GM12878 (cell line): ENCODE data around the gene UBR3. TPM values are rescaled to one million over a fixed set of nuclear protein-coding genes. Genes with fewer than 3 reads are reported as not detected.
A peak's percentile ranks its signal among the peaks of the same experiment; 100 is the strongest.

Experiments
- ATAC-seq: fragments of 200-7000 bp; cut with Tn5 transposase; 3 replicates; pipeline ENCODE4 v1.9.1; 2020; ENCODE audit warnings: mild to moderate bottlenecking, moderate library complexity
- BruUV-seq: library from RNA; stranded (reverse); fragments of 400-500 nt; replicated peaks from 2 replicates; lab custom pipeline; 2021; lab: Mats Ljungman, UMichigan
- CTCF ChIA-PET: fragments of 300-600 bp; sonication (Branson Sonifier 250); formaldehyde crosslinking; extraction: SDS; loops from one replicate; lab custom pipeline; 2021; ENCODE audit warnings: inconsistent platforms; lab: Yijun Ruan, JAX
- POLR2A ChIA-PET: fragments of 350-600 bp; formaldehyde crosslinking; extraction: SDS; loops from one replicate; lab custom pipeline; 2021; ENCODE audit warnings: inconsistent platforms; lab: Charles Lee
- RAD21 ChIA-PET: fragments of 300-600 bp; sonication (Branson Sonifier 250); formaldehyde crosslinking; loops from one replicate; lab custom pipeline; 2023; ENCODE audit warnings: antibody characterized with exemption; ENCODE audit not compliant: unreplicated experiment; lab: Charles Lee
- SMC1A ChIA-PET: fragments of 300-600 bp; sonication (Branson Sonifier 250); formaldehyde crosslinking; loops from one replicate; lab custom pipeline; 2023; ENCODE audit not compliant: unreplicated experiment, uncharacterized antibody; lab: Charles Lee
- DNase-seq: peaks from one replicate; pipeline ENCODE4 v3.0.0-alpha.2; 2011; ENCODE audit warnings: low read depth, low spot score
- FAIRE-seq: peaks from 3 replicates; lab custom pipeline; 2011; peaks lifted over from hg19 to GRCh38; lab: Jason Lieb, UNC
- H2AFZ ChIP-seq: 2 replicates; pipeline ENCODE4 v1.6.0; 2011; ENCODE audit warnings: low read depth, low read length, control low read depth; ENCODE audit not compliant: control insufficient read depth
- H3K27ac ChIP-seq: 2 replicates; pipeline ENCODE4 v1.5.1; 2011; ENCODE audit warnings: control low read depth; ENCODE audit not compliant: control insufficient read depth, insufficient read depth
- H3K27me3 ChIP-seq, 2 experiments: replicated peaks in 1 of 2; 2 replicates each; pipeline versions ENCODE4 v1.6.0 to v1.6.1; 2011; ENCODE audit warnings: low read length in 1 of 2; ENCODE audit not compliant: control insufficient read depth in 2 of 2, insufficient read depth in 2 of 2
- H3K36me3 ChIP-seq, 2 experiments: 2 replicates each; pipeline ENCODE4 v1.5.1; 2011; ENCODE audit warnings: low read length in 1 of 2; ENCODE audit not compliant: control insufficient read depth in 2 of 2, insufficient read depth in 2 of 2
- H3K4me1 ChIP-seq: 2 replicates; pipeline ENCODE4 v1.6.1; 2011; ENCODE audit warnings: mild to moderate bottlenecking, low read length, moderate library complexity, mixed read lengths; ENCODE audit not compliant: control insufficient read depth, insufficient read depth
- H3K4me2 ChIP-seq: 2 replicates; pipeline ENCODE4 v1.6.0; 2011; ENCODE audit warnings: control low read depth; ENCODE audit not compliant: control insufficient read depth, insufficient read depth
- H3K4me3 ChIP-seq: fragments of 200-600 bp; sonication (generic); 2 replicates; pipeline ENCODE4 v1.5.1; 2016
- H3K79me2 ChIP-seq: 2 replicates; pipeline ENCODE4 v1.6.0; 2011; ENCODE audit warnings: low read length; ENCODE audit not compliant: control insufficient read depth, insufficient read depth
- H3K9ac ChIP-seq: 2 replicates; pipeline ENCODE4 v1.8.0; 2011; ENCODE audit warnings: low read length, control low read depth, mixed read lengths; ENCODE audit not compliant: control insufficient read depth, insufficient read depth
- H3K9me3 ChIP-seq: replicated peaks from 3 replicates; pipeline ENCODE4 v1.5.1; 2011; ENCODE audit warnings: mild to moderate bottlenecking, low read length; ENCODE audit not compliant: control insufficient read depth, insufficient read depth
- H4K20me1 ChIP-seq: 2 replicates; pipeline ENCODE4 v1.6.0; 2011; ENCODE audit not compliant: control insufficient read depth, insufficient read depth
- CBX3 ChIP-seq: fragments of 200-600 bp; sonication (generic); IDR thresholded peaks from 2 replicates; pipeline ENCODE4 v1.6.1; 2016; ENCODE audit warnings: low read depth, borderline replicate concordance
- DPF2 ChIP-seq: fragments of 450-650 bp; IDR thresholded peaks from 2 replicates; pipeline ENCODE4 v1.6.1; 2017; ENCODE audit warnings: mild to moderate bottlenecking
- ELK1 ChIP-seq: IDR thresholded peaks from 2 replicates; pipeline ENCODE4 v1.6.1; 2012; ENCODE audit warnings: low read depth, low read length, improper control_type of control experiment
- FOS ChIP-seq: IDR thresholded peaks from 3 replicates; pipeline ENCODE4 v1.6.1; 2011; ENCODE audit warnings: borderline replicate concordance; ENCODE audit not compliant: insufficient read length; ENCODE audit errors: extremely low read depth
- IKZF1 ChIP-seq: fragments of 450-650 bp; conservative IDR thresholded peaks from 2 replicates; pipeline ENCODE4 v1.6.1; 2017; ENCODE audit warnings: antibody characterized with exemption, mild to moderate bottlenecking
- LARP7 ChIP-seq: fragments of 450-650 bp; IDR thresholded peaks from 2 replicates; pipeline ENCODE4 v1.6.1; 2017; ENCODE audit warnings: mild to moderate bottlenecking
- NKRF ChIP-seq: fragments of 450-650 bp; conservative IDR thresholded peaks from 2 replicates; pipeline ENCODE4 v1.6.1; 2017; ENCODE audit warnings: mild to moderate bottlenecking, moderate library complexity
- SKIL ChIP-seq: fragments of 450-650 bp; IDR thresholded peaks from 2 replicates; pipeline ENCODE4 v1.6.1; 2017; ENCODE audit warnings: mild to moderate bottlenecking, low read depth, inconsistent platforms; ENCODE audit not compliant: poor library complexity, severe bottlenecking
- SMARCA5 ChIP-seq: fragments of 450-650 bp; IDR thresholded peaks from 2 replicates; pipeline ENCODE4 v1.6.1; 2017; ENCODE audit warnings: mild to moderate bottlenecking
- TARDBP ChIP-seq: IDR thresholded peaks from 2 replicates; pipeline ENCODE4 v1.6.1; 2016; ENCODE audit warnings: borderline replicate concordance
- ZNF207 ChIP-seq: fragments of 450-650 bp; IDR thresholded peaks from 2 replicates; pipeline ENCODE4 v1.6.1; 2014; ENCODE audit warnings: antibody characterized with exemption, mild to moderate bottlenecking, borderline replicate concordance
- ZNF687 ChIP-seq: fragments of 450-650 bp; IDR thresholded peaks from 2 replicates; pipeline ENCODE4 v1.6.1; 2017; ENCODE audit warnings: mild to moderate bottlenecking, moderate library complexity
- WGBS: methylation state at CpG from one replicate; pipeline ENCODE4 v1.1.6; 2016; ENCODE audit warnings: low lambda C conversion rate; ENCODE audit not compliant: insufficient replicate concordance, insufficient coverage; ENCODE audit errors: missing lambda C conversion rate; 5-methylcytosine and 5-hydroxymethylcytosine counted together
- in situ Hi-C: fragments of 300-500 bp; cut with MboI; formaldehyde crosslinking; loops from 9 replicates; pipeline ENCODE4 v1.14.3; 2018; ENCODE audit warnings: mixed read lengths
- intact Hi-C: fragments of 100-400 bp; cut with micrococcal nuclease; formaldehyde crosslinking; loops from one replicate; pipeline ENCODE4 v1.14.2; 2022; ENCODE audit not compliant: unreplicated experiment
- polyA plus RNA-seq, 11 experiments: library from polyadenylated mRNA; depleted of rRNA in 4 of 11; unstranded in 6 of 11; stranded (reverse) in 5 of 11; fragments of >200 nt; fragmentation: Nextera tagmentation in 4 of 11; fragmentation: Illumina TruSeq in 1 of 11; extraction: Ambion mirVana in 4 of 11; extraction: Trizol in 1 of 11; gene quantifications; 1 replicate in 1 of 11; 2 replicates in 10 of 11; pipeline versions ENCODE4 v1.2.1 to v1.2.3, GENCODE V29; 2011 to 2016; ENCODE audit warnings: inconsistent platforms in 2 of 11, missing spikeins in 2 of 11, low read depth in 1 of 11
- total RNA-seq, 4 experiments: library from RNA; depleted of rRNA in 3 of 4; stranded (reverse); fragments of >200 nt in 3 of 4; fragmentation: Illumina TruSeq in 1 of 4; extraction: Trizol in 1 of 4; gene quantifications; 2 replicates each; pipeline versions ENCODE4 v1.2.1 to v1.2.3, GENCODE V29; 2013 to 2021

The UBR3 gene
- total and polyA plus RNA-seq, 10 of the 15 experiments (the other 5 are each of a cell fraction or from before 2014, with no cell fraction given): 3.8 to 22.9 (median 11.2) TPM

DNA sequence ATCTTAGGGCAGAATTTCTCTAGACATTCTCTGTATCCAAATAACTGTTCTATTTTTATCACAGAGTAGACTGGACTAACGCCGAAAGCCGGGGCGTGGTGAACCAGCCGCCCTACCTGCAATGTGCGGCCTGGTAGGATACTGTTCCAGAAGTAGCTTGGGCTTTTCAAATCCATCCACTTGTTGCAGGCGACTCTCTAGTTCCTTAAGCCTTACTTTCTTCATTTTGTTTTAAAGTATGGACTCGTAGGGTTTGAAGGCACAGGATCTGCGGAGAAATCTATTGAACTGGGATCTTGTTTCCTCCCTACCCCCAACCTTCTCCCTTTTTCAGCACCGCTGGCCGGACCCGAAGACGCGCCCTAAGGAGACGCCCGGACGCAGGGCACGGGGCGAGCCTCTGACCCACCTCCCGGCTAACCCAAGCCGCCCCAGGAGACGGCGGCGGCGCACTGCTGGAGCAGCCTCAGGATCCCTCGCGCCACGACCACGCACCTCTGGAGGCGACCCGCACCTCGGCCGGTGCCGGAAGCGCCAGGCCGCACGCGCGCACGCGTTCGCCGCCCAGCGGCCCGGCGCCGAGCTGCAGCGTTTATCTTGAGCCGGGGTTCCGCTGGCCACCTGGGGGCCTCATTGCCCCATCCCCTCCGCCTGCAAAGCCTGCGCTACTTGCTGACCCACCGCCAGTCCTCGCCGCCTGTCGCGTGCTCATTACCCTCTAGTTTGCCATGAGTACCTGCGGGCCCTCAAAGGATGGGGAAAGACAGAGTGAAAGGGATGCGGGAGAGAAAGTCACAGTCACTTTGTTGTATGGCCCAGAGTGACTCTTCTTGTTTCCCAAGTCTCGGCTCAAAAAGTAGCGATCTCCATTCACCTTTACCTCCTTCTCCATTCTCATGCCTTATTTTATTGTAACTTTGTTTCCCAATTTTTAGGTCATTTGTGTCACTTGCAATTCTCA lies 2.6 kb upstream of the UBR3 start, which contains the start of gene METTL5:
METTL5 (minus strand) TSS at position 533 of the 961 bp plus-strand sequence; CDS start at position 225, 308 bp downstream.
- no peaks in the 10 kb centered on the region for H3K9me3 ChIP-seq
- RAD21 ChIA-PET: interaction anchor here (0.5 to 1.8 kb wide), 8 partner anchors 11 to 107 kb away, joined by 3 to 11 read pairs (median 4); partner anchors contain the start of gene SSB
- DNase-seq (peak; percentile 20), FAIRE-seq (no peak), ATAC-seq (peak; percentile 81)
- H3K36me3 ChIP-seq: 0 out of 4 replicates have a peak, but pooled peaks cover 0 to 3% of the 10 kb centered on the region in 2 experiments
- H3K79me2 ChIP-seq: peaks cover 46% of the 10 kb centered on the region
- peak within 1 kb of the TSS; percentile 62 for H3K27ac ChIP-seq
- H2AFZ ChIP-seq: peak within 1 kb of the TSS; percentile 93
- peak within 1 kb of the TSS; percentile 81 for H3K4me3 ChIP-seq
- in situ Hi-C loops (no loop called here), intact Hi-C loops (loop anchor here (1.0 to 10.0 kb wide), 2 partner anchors 104 to 400 kb away; no protein-coding TSS in a partner anchor)
- SMC1A ChIA-PET: interaction anchor here (0.6 to 1.9 kb wide), 10 partner anchors 9 to 256 kb away, joined by 3 to 8 read pairs (median 4); no protein-coding TSS in a partner anchor
- H3K4me2 ChIP-seq: peak within 1 kb of the TSS; percentile 94
- H3K27me3 ChIP-seq: no peaks in the 10 kb centered on the region
- H3K9ac ChIP-seq: peak within 1 kb of the TSS; percentile 78
- BruUV-seq: no TSS peak
- POLR2A ChIA-PET: interaction anchor here (1.0 to 1.4 kb wide), 2 partner anchors 8 to 25 kb away, joined by 3 read pairs; partner anchors contain the start of gene SSB
- peaks cover 10% of the 10 kb centered on the region; the same call in 1 of the 2 replicates for H3K4me1 ChIP-seq
- peaks cover 2% of the 10 kb centered on the region; the same call in 1 of the 2 replicates for H4K20me1 ChIP-seq
- CTCF ChIA-PET: interaction anchor here (0.6 to 2.7 kb wide), 28 partner anchors 9 to 363 kb away, joined by 3 to 21 read pairs (median 4); partner anchors contain the start of genes FASTKD1, PPIG and SSB
- WGBS: 4% methylated on average over 61 of the region's 61 CpGs
- TF ChIP-seq NKRF (peak; percentile 77), SMARCA5 (peak; percentile 99), TARDBP (no peak), FOS (no peak), LARP7 (peak; percentile 94), ZNF687 (peak; percentile 79), CBX3 (no peak), DPF2 (peak; percentile 86), IKZF1 (peak; percentile 89), ELK1 (peak; percentile 90), ZNF207 (peak; percentile 52; the same call in 1 of the 2 replicates), SKIL (no peak)
